ELR (cell line): ENCODE results near the gene GYS2.

ENCODE experiments used
- DNase-seq: peaks from one replicate; pipeline ENCODE4 v3.0.0-alpha.2; 2015; ENCODE audit warnings: low read depth

Gene GYS2

GRCh38 chr12:21502872-21503271 is 101.8 kb downstream of the GYS2 start:
- peak; percentile 6 for DNase-seq

- peak; percentile 54 for DNase-seq
Observed at GRCh38 chr12:21502164-21502496, 102.5 kb downstream of the GYS2 start.

DNA sequence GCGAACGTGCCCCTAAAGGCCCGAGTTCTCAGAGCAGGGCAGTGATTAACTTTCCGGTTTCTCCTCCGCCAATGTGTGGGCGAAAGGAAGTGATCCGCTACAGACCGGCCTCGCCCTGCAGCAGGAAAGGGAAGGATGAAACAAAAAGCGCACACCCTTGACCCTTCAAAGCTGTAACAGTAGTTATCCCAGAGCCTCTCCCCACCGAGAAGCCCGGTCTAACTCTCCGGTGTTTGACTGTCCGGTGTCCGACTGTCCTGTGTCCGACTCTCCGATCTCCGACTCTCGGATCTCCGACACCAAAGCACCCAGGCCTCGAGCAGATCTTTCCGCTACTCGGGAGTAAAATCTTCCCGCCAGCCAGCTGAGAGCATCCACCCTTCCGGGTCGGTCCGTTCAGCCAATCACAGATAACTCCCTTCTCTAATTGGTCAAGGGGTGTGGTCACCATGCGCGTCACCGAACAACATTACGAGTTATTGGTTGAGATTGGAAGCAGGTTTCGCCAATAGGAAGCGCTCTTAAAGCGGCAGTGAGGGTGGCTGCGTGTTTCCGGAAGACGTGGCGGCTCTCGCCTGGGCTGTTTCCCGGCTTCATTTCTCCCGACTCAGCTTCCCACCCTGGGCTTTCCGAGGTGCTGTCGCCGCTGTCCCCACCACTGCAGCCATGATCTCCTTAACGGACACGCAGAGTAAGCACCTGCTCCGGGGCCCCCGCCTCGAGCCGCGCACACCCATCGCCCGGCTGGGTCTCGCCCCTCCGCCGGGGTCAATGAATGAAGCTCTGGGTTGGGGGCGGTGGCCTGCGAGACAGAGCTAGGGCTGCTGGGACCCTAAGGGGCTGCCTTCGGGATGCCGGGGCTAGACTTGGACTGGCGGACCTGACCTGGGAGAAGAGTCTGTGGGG is 103.1 kb downstream of the GYS2 start, which contains the start of the genes GOLT1B and RECQL:
Gene GOLT1B (plus strand): TSS at position 532 of the 906 bp plus-strand sequence. CDS start 135 bp downstream, at position 667.
Gene RECQL (minus strand): TSS at position 378 of the 906 bp plus-strand sequence. CDS start 2,065 bp downstream, outside the sequence.
- DNase-seq, result peak; percentile 99

GRCh38 chr12:21500786-21501257 is 103.8 kb downstream of the GYS2 start:
- DNase-seq, result no peak

- DNase-seq, result no peak
Observed at GRCh38 chr12:21499765-21500164, 104.9 kb downstream of the GYS2 start.
